Uterus (tissue), 4 donors: Measurements from ENCODE around the gene SLC7A7. TPM values are rescaled to one million over a fixed set of nuclear protein-coding genes. Genes with fewer than 3 reads are reported as not detected.
A peak's percentile ranks its signal among the peaks of the same experiment; 100 is the strongest.

ENCODE experiments used
- DNase-seq, 2 donors: peaks; one replicate each; pipeline ENCODE4 v3.0.0-alpha.2; 2019 to 2020
- H3K27ac ChIP-seq, 2 donors: fragments of 200-600 bp; sonication (generic); 1 replicate in 1 of 2; 2 replicates in 1 of 2; pipeline ENCODE4 v1.5.1; 2016 to 2018
- H3K27me3 ChIP-seq, 2 donors: fragments of 200-600 bp; sonication (generic); one replicate each; pipeline ENCODE4 v1.5.1; 2018 to 2019; ENCODE audit warnings: control low read depth in 1 of 2
- H3K36me3 ChIP-seq, 2 donors: fragments of 200-600 bp; sonication (generic); one replicate each; pipeline ENCODE4 v1.5.1; 2019; ENCODE audit warnings: control low read depth in 1 of 2
- H3K4me1 ChIP-seq, 2 donors: fragments of 200-600 bp; sonication (generic); one replicate each; pipeline ENCODE4 v1.5.1; 2018 to 2019; ENCODE audit warnings: control low read depth in 1 of 2
- H3K4me3 ChIP-seq, 2 donors: fragments of 200-600 bp; sonication (generic); 1 replicate in 1 of 2; 2 replicates in 1 of 2; pipeline ENCODE4 v1.5.1; 2018 to 2019; ENCODE audit warnings: mild to moderate bottlenecking in 1 of 2
- H3K9me3 ChIP-seq, 2 donors: fragments of 200-600 bp; sonication (generic); one replicate each; pipeline ENCODE4 v1.5.1; 2019; ENCODE audit warnings: control low read depth in 1 of 2
- CTCF ChIP-seq, 4 experiments: fragments of 200-600 bp in 2 of 4; fragments of 450-650 bp in 2 of 4; sonication (generic) in 2 of 4; IDR thresholded peaks; one replicate each; pipeline ENCODE4 v1.5.1; 2016 to 2019; ENCODE audit warnings: antibody characterized with exemption in 4 of 4, mild to moderate bottlenecking in 2 of 4, moderate library complexity in 1 of 4
- POLR2A ChIP-seq, 2 donors: fragments of 450-650 bp; IDR thresholded peaks; one replicate each; pipeline ENCODE4 v1.6.1; 2016; ENCODE audit warnings: antibody characterized with exemption in 2 of 2, mild to moderate bottlenecking in 1 of 2, moderate library complexity in 1 of 2
- intact Hi-C: fragments of 100-400 bp; cut with DNase I; formaldehyde crosslinking; loops from one replicate; pipeline ENCODE4 v1.15.1; 2023; ENCODE audit warnings: low total_unique reads
- total RNA-seq, 4 donors: library from RNA; depleted of rRNA in 3 of 4; stranded (reverse); fragments of >200 nt in 3 of 4; gene quantifications; one replicate each; pipeline versions ENCODE4 v1.1.0 to v1.2.4, GENCODE V29; 2014 to 2023
- donor health status: DM: yes; HTN: yes; CAD: no.

The SLC7A7 gene
- total RNA-seq, 4 donors from 2014 or later: 2.8 to 15.6 (median 6.8) TPM

GRCh38 chr14:22846811-22847307 lies 31.6 kb upstream of the SLC7A7 start:
- intact Hi-C loops: no loop called here
- no peaks in the 10 kb centered on the region for H3K36me3 ChIP-seq
- H3K4me3 ChIP-seq: no peak overlapping the region

GRCh38 chr14:22845821-22846625 lies 30.8 kb upstream of the SLC7A7 start:
- Histone ChIP-seq H3K4me3 (no peak overlapping the region), H3K27ac (peak overlapping the region; percentile 96 to 100), H3K9me3 (no peaks in the 10 kb centered on the region), H3K36me3 (no peaks in the 10 kb centered on the region), H3K4me1 (peaks cover 28 to 68% of the 10 kb centered on the region in 2 donors), H3K27me3 (no peaks in the 10 kb centered on the region)
- intact Hi-C loops: no loop called here
- TF ChIP-seq POLR2A (IDR thresholded peaks at IDR 0.05): no peak
- TF ChIP-seq CTCF (IDR thresholded peaks at IDR 0.05): no peak
- DNase-seq: no peak

More at GRCh38 chr14:22846811-22847307, 31.6 kb upstream of the SLC7A7 start:
- H3K4me1 ChIP-seq: peaks cover 36 to 70% of the 10 kb centered on the region in 2 donors
- no peaks in the 10 kb centered on the region for H3K9me3 ChIP-seq
- no peak for DNase-seq
- H3K27me3 ChIP-seq: no peaks in the 10 kb centered on the region
- no peak for TF ChIP-seq CTCF (IDR thresholded peaks at IDR 0.05)
- TF ChIP-seq POLR2A (IDR thresholded peaks at IDR 0.05): no peak
- H3K27ac ChIP-seq: peak overlapping the region; percentile 96 to 100

GRCh38 chr14:22845103-22845394 lies 29.8 kb upstream of the SLC7A7 start:
- Histone ChIP-seq H3K36me3 (no peaks in the 10 kb centered on the region), H3K9me3 (no peaks in the 10 kb centered on the region), H3K4me1 (peaks cover 23 to 58% of the 10 kb centered on the region in 2 donors), H3K27ac (peak overlapping the region; percentile 96 to 100), H3K4me3 (no peak overlapping the region), H3K27me3 (no peaks in the 10 kb centered on the region)
- intact Hi-C loops: no loop called here
- DNase-seq: no peak
- TF ChIP-seq CTCF (IDR thresholded peaks at IDR 0.05) (no peak), POLR2A (IDR thresholded peaks at IDR 0.05) (no peak)

GRCh38 chr14:22844221-22845102 lies 29.2 kb upstream of the SLC7A7 start:
- Histone ChIP-seq H3K9me3 (no peaks in the 10 kb centered on the region), H3K36me3 (no peaks in the 10 kb centered on the region), H3K4me3 (no peak overlapping the region), H3K27me3 (no peaks in the 10 kb centered on the region), H3K27ac (peak overlapping the region; percentile 96 to 100), H3K4me1 (peaks cover 23 to 55% of the 10 kb centered on the region in 2 donors)
- DNase-seq: no peak
- intact Hi-C loops: no loop called here
- no peak for TF ChIP-seq POLR2A (IDR thresholded peaks at IDR 0.05)
- TF ChIP-seq CTCF (IDR thresholded peaks at IDR 0.05): no peak
